PC-3 (cell line): ENCODE results near the gene STPG3. TPM values are rescaled to one million over a fixed set of nuclear protein-coding genes. Genes with fewer than 3 reads are reported as not detected.

Experiments used
- ATAC-seq: fragments of 200-7000 bp; cut with Tn5 transposase; 2 replicates; pipeline ENCODE4 v1.9.1; 2020; ENCODE audit warnings: mild to moderate bottlenecking, moderate library complexity
- BruUV-seq: library from RNA; stranded (reverse); fragments of 400-500 nt; replicated peaks from 2 replicates; lab custom pipeline; 2021; lab: Mats Ljungman, UMichigan
- CTCF ChIA-PET: fragments of 300-600 bp; sonication (Branson Sonifier 250); formaldehyde crosslinking; loops from one replicate; lab custom pipeline; 2022; ENCODE audit warnings: antibody characterized with exemption; lab: Charles Lee
- POLR2A ChIA-PET: fragments of 300-600 bp; sonication (Branson Sonifier 250); formaldehyde crosslinking; loops from one replicate; lab custom pipeline; 2022; ENCODE audit warnings: antibody characterized with exemption; ENCODE audit not compliant: unreplicated experiment; lab: Charles Lee
- DNase-seq: peaks from one replicate; pipeline ENCODE4 v3.0.0-alpha.2; 2015
- H2AFZ ChIP-seq: fragments of 300-600 bp; sonication (generic); 2 replicates; pipeline ENCODE4 v1.6.0; 2016; ENCODE audit warnings: antibody characterized with exemption, low read length
- H3F3A ChIP-seq: fragments of 300-600 bp; sonication (generic); one replicate; pipeline ENCODE4 v1.6.0; 2017; ENCODE audit warnings: antibody characterized with exemption, low read length, control low read depth, mild to moderate bottlenecking; ENCODE audit not compliant: unreplicated experiment
- H3K27ac ChIP-seq: fragments of 300-600 bp; sonication (generic); 2 replicates; pipeline ENCODE4 v1.5.1; 2016; ENCODE audit warnings: mild to moderate bottlenecking, low read length
- H3K27me3 ChIP-seq: fragments of 300-600 bp; sonication (generic); 2 replicates; pipeline ENCODE4 v1.6.1; 2016; ENCODE audit warnings: low read length, mixed read lengths
- H3K36me3 ChIP-seq: fragments of 300-600 bp; sonication (generic); 2 replicates; pipeline ENCODE4 v1.6.1; 2016; ENCODE audit warnings: low read depth, mixed run types, low read length, mixed read lengths
- H3K4me1 ChIP-seq: fragments of 300-600 bp; sonication (generic); 2 replicates; pipeline ENCODE4 v1.5.1; 2016; ENCODE audit warnings: low read length; ENCODE audit not compliant: insufficient read depth
- H3K4me2 ChIP-seq: fragments of 300-600 bp; sonication (generic); 2 replicates; pipeline ENCODE4 v1.6.0; 2016; ENCODE audit warnings: low read length
- H3K4me3 ChIP-seq: fragments of 300-600 bp; sonication (generic); 2 replicates; pipeline ENCODE4 v1.5.1; 2016; ENCODE audit warnings: mild to moderate bottlenecking, low read length, mixed read lengths
- H3K79me2 ChIP-seq: fragments of 300-600 bp; sonication (generic); 2 replicates; pipeline ENCODE4 v1.6.1; 2017; ENCODE audit warnings: low read length, mixed read lengths
- H3K9ac ChIP-seq: fragments of 300-600 bp; sonication (generic); 2 replicates; pipeline ENCODE4 v1.6.0; 2016; ENCODE audit warnings: mild to moderate bottlenecking, low read length
- H3K9me2 ChIP-seq: fragments of 300-600 bp; sonication (generic); replicated peaks from 2 replicates; pipeline ENCODE4 v1.6.1; 2016; ENCODE audit warnings: mixed run types, low read length, mixed read lengths
- H3K9me3 ChIP-seq: fragments of 300-600 bp; sonication (generic); 2 replicates; pipeline ENCODE4 v1.6.1; 2016; ENCODE audit warnings: low read length, mixed read lengths
- H4K20me1 ChIP-seq: fragments of 300-600 bp; sonication (generic); 2 replicates; pipeline ENCODE4 v1.6.1; 2016; ENCODE audit warnings: low read length, mixed read lengths
- EZH2 ChIP-seq: fragments of 300-600 bp; sonication (generic); IDR thresholded peaks from one replicate; pipeline ENCODE4 v1.6.1; 2017; ENCODE audit warnings: antibody characterized with exemption, mild to moderate bottlenecking, low read length; ENCODE audit not compliant: unreplicated experiment
- EZH2phosphoT487 ChIP-seq: fragments of 300-600 bp; sonication (generic); IDR thresholded peaks from 2 replicates; pipeline ENCODE4 v1.6.1; 2018; ENCODE audit warnings: mild to moderate bottlenecking, antibody characterized with exemption, low read length, borderline replicate concordance
- intact Hi-C: fragments of 100-400 bp; cut with micrococcal nuclease; formaldehyde crosslinking; loops from 2 replicates; pipeline ENCODE4 v1.9.0; 2023
- total RNA-seq: library from RNA; depleted of rRNA; stranded (reverse); fragments of >200 nt; gene quantifications from 2 replicates; pipeline ENCODE4 v1.2.3, GENCODE V29; 2014
- TF ChIP-seq, protein P1 (sequence below): fragments of 300-600 bp; sonication (generic); conservative IDR thresholded peaks from 2 replicates; pipeline ENCODE4 v1.5.1; 2017; ENCODE audit warnings: antibody characterized with exemption, low read depth, mild to moderate bottlenecking, low read length

The STPG3 gene
- total RNA-seq, 1 experiment from 2014 or later = not detected

DNA sequence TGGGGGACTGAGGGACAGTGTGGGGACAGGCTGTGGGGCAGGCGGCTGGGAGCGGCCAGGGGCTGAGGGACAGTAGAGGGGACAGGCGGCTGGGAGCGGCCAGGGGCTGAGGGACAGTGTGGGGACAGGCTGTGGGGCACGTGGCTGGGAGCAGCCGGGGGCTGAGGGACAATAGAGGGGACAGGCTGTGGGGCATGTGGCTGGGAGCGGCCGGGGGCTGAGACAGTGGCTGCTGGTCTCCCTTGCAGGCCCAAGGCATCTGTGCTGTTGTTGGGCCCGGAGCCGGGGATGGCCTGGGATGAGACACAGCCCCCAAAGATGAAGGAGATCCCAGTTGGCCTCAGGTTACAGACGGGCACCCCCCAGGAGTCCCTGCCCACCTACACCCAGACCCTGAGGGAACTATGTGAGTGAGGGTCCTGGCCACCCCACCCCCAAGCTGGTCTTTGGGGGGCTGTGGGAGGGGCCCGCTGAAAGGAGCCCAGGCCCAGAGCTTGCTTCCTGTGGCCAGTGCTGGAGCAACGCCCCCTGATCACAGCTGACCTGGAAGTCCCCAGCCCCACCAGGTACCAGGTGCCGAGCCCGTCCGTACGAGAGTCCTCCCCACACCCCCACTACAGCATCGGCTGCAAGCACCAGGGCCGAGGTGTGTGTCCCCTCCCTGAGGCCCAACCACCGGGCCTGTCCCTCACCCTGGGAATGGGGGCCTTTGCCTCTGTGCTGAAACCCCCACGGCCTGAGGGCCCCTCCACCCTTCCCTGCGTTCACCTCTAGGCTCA is 593 bp downstream of the STPG3 start:
- TF ChIP-seq, protein P1, sequence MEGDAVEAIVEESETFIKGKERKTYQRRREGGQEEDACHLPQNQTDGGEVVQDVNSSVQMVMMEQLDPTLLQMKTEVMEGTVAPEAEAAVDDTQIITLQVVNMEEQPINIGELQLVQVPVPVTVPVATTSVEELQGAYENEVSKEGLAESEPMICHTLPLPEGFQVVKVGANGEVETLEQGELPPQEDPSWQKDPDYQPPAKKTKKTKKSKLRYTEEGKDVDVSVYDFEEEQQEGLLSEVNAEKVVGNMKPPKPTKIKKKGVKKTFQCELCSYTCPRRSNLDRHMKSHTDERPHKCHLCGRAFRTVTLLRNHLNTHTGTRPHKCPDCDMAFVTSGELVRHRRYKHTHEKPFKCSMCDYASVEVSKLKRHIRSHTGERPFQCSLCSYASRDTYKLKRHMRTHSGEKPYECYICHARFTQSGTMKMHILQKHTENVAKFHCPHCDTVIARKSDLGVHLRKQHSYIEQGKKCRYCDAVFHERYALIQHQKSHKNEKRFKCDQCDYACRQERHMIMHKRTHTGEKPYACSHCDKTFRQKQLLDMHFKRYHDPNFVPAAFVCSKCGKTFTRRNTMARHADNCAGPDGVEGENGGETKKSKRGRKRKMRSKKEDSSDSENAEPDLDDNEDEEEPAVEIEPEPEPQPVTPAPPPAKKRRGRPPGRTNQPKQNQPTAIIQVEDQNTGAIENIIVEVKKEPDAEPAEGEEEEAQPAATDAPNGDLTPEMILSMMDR = no peak
- TF ChIP-seq EZH2 = no peak
- no peak overlapping the region for H3K9ac ChIP-seq
- no peaks in the 10 kb centered on the region for H3K9me2 ChIP-seq
- no peak overlapping the region for H3K4me2 ChIP-seq
- H3K27me3 ChIP-seq = no peaks in the 10 kb centered on the region
- no peaks in the 10 kb centered on the region for H4K20me1 ChIP-seq
- intact Hi-C loops = no loop called here
- H3K4me1 ChIP-seq = peaks cover 12% of the 10 kb centered on the region; the same call in 1 of the 2 replicates
- no TSS peak for BruUV-seq
- no peaks in the 10 kb centered on the region for H3F3A ChIP-seq
- ChIA-PET POLR2A (no interaction called here), CTCF (no interaction called here)
- no peak for DNase-seq
- H3K36me3 ChIP-seq = no peaks in the 10 kb centered on the region
- H2AFZ ChIP-seq = no peak overlapping the region
- H3K4me3 ChIP-seq = no peak overlapping the region
- no peaks in the 10 kb centered on the region for H3K9me3 ChIP-seq
- ATAC-seq = no peak
- peaks cover 14% of the 10 kb centered on the region for H3K79me2 ChIP-seq
- H3K27ac ChIP-seq = no peak overlapping the region

DNA sequence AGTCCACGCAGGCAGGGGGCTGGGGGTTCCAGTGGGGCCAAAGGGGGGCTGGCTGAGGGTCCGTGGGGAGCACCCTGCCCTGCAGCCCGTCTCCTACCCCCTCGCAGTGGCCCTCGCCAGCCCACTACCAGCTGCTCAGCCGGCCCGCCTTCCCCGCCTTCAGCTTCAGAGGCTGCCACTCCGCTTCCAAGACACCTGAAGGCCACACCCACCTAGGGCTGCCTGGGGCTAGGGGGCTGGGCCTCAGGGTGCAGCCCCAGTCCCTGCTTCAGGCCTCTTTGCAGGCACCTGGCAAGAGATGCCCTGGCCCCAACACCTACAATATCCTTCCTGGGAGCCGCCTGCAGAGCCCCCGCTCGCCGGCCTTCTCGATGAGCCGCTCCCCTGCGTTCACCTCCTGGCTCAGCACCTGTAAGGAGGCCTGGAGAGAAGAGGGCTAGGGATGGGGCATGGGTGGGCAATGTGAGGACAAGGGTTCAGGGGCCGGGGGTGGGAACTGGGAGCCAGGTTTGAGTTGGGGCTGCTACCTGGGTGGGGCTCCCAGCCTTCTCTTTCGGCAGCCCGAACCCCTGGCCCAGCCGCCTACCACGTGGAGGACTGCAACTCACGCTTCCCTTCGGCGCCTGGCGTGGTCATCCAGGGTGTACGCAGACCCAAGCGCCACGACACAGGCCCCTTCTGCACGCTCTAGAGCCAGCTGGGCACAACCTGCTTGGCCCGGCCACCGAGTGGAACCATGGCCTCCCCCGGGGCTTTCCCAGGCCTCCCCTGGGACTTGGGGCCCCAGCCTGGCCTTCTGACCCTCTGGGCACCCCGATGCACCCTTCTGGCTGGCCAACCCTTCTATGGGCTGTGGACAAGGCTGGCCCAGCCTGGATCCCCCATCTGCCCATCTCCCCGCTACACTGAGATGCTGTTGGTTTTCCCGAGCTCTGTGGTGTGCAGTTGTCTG is 1.7 kb downstream of the STPG3 start:
- H3K9me2 ChIP-seq = no peaks in the 10 kb centered on the region
- no peak overlapping the region for H3K9ac ChIP-seq
- H2AFZ ChIP-seq = no peak overlapping the region
- H3K79me2 ChIP-seq = peaks cover 18% of the 10 kb centered on the region
- H3K4me3 ChIP-seq = no peak overlapping the region
- ATAC-seq = no peak
- no peak for DNase-seq
- H3K27ac ChIP-seq = no peak overlapping the region
- no TSS peak for BruUV-seq
- H3K4me1 ChIP-seq = peaks cover 15% of the 10 kb centered on the region; the same call in 1 of the 2 replicates
- H3F3A ChIP-seq = no peaks in the 10 kb centered on the region
- no peaks in the 10 kb centered on the region for H3K27me3 ChIP-seq
- H3K4me2 ChIP-seq = no peak overlapping the region
- intact Hi-C loops = no loop called here
- TF ChIP-seq EZH2phosphoT487 = no peak
- TF ChIP-seq, protein P1 = no peak
- TF ChIP-seq EZH2 = no peak
- no peaks in the 10 kb centered on the region for H4K20me1 ChIP-seq
- ChIA-PET POLR2A (no interaction called here), CTCF (no interaction called here)
- no peaks in the 10 kb centered on the region for H3K9me3 ChIP-seq
- H3K36me3 ChIP-seq = no peaks in the 10 kb centered on the region
